WERI-Rb-1 (cell line): ENCODE results near the gene EID3.
A peak's percentile ranks its signal among the peaks of the same experiment; 100 is the strongest.

ENCODE experiments used
- DNase-seq: peaks from one replicate; pipeline ENCODE4 v3.0.0-alpha.2; 2020
- H3K27ac ChIP-seq: fragments of 250-450 bp; sonication (Bioruptor Pico); 2 replicates; pipeline ENCODE4 v1.5.1; 2020; ENCODE audit warnings: mild to moderate bottlenecking, moderate library complexity
- H3K27me3 ChIP-seq: fragments of 250-450 bp; sonication (Bioruptor Pico); 2 replicates; pipeline ENCODE4 v1.5.1; 2021; ENCODE audit warnings: mild to moderate bottlenecking, low read depth, moderate library complexity; ENCODE audit not compliant: insufficient read depth, severe bottlenecking
- H3K36me3 ChIP-seq: fragments of 250-450 bp; sonication (Bioruptor Pico); 2 replicates; pipeline ENCODE4 v1.5.1; 2020; ENCODE audit warnings: mild to moderate bottlenecking, moderate library complexity
- H3K4me3 ChIP-seq: 2 replicates; pipeline ENCODE4 v1.5.1; 2011; ENCODE audit warnings: low read depth, mild to moderate bottlenecking, control low read depth, low read length
- H3K9me3 ChIP-seq: fragments of 250-450 bp; sonication (Bioruptor Pico); 2 replicates; pipeline ENCODE4 v1.5.1; 2021; ENCODE audit warnings: mild to moderate bottlenecking, moderate library complexity; ENCODE audit not compliant: severe bottlenecking
- TF ChIP-seq, protein P1 (sequence below): IDR thresholded peaks from 2 replicates; pipeline ENCODE4 v1.5.1; 2011; ENCODE audit warnings: low read depth, mild to moderate bottlenecking, control low read depth, inconsistent platforms, low read length

EID3 gene

DNA sequence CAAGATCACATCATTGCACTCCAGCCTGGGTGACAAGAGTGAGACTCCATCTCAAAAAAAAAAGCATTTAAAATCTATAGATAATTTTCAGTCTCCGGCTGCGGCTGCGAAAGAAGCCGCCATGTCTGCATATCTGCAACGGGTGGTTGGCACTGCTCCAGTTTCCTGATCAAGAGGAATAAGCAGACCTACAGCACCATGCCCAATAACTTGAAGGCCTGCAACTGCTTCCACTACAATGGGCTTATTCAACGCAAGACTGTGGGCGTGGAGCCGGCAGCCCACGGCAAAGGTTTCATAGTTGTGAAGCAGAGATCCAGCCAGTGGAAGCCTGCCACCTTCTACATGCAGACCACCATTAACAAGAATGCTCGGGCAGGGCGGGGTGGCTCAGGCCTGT, 30.6 kb upstream of the EID3 start:
- no peaks in the 10 kb centered on the region for H3K9me3 ChIP-seq
- no peak for DNase-seq
- no peaks in the 10 kb centered on the region for H3K36me3 ChIP-seq
- no peaks in the 10 kb centered on the region for H3K27me3 ChIP-seq
- no peak overlapping the region for H3K4me3 ChIP-seq
- TF ChIP-seq, protein P1, sequence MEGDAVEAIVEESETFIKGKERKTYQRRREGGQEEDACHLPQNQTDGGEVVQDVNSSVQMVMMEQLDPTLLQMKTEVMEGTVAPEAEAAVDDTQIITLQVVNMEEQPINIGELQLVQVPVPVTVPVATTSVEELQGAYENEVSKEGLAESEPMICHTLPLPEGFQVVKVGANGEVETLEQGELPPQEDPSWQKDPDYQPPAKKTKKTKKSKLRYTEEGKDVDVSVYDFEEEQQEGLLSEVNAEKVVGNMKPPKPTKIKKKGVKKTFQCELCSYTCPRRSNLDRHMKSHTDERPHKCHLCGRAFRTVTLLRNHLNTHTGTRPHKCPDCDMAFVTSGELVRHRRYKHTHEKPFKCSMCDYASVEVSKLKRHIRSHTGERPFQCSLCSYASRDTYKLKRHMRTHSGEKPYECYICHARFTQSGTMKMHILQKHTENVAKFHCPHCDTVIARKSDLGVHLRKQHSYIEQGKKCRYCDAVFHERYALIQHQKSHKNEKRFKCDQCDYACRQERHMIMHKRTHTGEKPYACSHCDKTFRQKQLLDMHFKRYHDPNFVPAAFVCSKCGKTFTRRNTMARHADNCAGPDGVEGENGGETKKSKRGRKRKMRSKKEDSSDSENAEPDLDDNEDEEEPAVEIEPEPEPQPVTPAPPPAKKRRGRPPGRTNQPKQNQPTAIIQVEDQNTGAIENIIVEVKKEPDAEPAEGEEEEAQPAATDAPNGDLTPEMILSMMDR, result no peak
- H3K27ac ChIP-seq, result no peak overlapping the region

DNA sequence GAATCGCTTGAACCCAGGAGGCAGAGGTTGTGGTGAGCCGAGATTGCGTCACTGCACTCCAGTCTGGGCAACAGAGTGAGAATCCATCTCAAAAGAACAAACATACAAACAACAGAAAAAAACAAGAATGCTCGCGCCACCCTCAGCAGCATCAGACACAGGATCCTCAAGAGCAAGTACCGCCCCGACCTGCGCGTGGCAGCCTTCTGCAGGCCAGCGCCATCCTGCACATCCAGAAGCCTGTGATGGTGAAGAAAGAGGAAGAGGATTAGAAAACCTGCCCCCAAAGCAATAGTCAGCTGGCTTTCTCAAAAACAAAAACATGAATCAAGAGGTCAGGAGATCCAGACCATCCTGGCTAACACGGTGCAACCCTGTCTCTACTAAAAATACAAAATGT, 30.0 kb upstream of the EID3 start:
- Histone ChIP-seq H3K27ac (no peak overlapping the region), H3K36me3 (no peaks in the 10 kb centered on the region), H3K27me3 (no peaks in the 10 kb centered on the region), H3K4me3 (no peak overlapping the region), H3K9me3 (no peaks in the 10 kb centered on the region)
- DNase-seq, result no peak
- TF ChIP-seq, protein P1, result no peak

DNA sequence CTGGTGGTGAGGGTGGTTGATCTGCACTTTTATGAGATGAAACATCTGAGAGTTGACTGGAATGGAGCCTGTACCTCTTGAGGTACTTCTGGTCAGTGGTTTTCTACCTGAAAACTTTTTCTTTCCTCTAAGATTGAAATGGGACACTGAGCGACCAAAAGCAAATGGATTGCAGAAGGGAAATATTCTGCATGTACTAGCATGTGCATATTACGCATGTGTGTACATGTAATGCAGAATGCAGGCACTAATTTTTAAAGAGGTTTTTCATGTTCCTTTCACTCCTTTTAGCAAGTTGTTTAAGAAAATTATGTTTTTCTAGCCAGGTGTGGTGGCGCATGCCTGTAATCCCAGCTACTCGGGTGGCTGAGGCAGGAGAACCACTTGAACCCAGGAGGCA, 28.7 kb upstream of the EID3 start:
- H3K9me3 ChIP-seq, result no peaks in the 10 kb centered on the region
- TF ChIP-seq, protein P1, result no peak
- H3K27ac ChIP-seq, result no peak overlapping the region
- no peaks in the 10 kb centered on the region for H3K36me3 ChIP-seq
- no peak overlapping the region for H3K4me3 ChIP-seq
- no peak for DNase-seq
- no peaks in the 10 kb centered on the region for H3K27me3 ChIP-seq

DNA sequence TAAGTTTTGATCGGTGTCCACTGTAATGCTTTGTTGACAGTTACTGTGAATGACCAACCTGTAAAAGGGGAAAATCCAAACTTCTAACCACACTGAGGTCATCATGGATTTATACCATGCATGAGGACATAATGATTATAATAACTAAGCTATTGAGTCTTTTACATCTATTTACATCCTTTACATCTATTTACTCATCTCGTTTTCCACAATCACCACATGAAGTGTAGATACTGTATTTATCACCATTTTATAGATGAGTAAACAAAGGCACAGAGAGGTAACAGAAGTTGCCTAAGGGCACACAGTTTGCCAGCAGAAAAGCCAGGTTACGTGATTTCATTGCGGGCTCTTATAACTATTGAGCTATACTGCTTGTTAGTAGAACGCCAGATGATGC, 27.9 kb upstream of the EID3 start:
- TF ChIP-seq, protein P1, result no peak
- H3K27ac ChIP-seq, result no peak overlapping the region; the same call in 1 of the 2 replicates
- H3K9me3 ChIP-seq, result no peaks in the 10 kb centered on the region
- H3K4me3 ChIP-seq, result no peak overlapping the region; the same call in 1 of the 2 replicates
- DNase-seq, result no peak
- no peaks in the 10 kb centered on the region for H3K27me3 ChIP-seq
- no peaks in the 10 kb centered on the region for H3K36me3 ChIP-seq

DNA sequence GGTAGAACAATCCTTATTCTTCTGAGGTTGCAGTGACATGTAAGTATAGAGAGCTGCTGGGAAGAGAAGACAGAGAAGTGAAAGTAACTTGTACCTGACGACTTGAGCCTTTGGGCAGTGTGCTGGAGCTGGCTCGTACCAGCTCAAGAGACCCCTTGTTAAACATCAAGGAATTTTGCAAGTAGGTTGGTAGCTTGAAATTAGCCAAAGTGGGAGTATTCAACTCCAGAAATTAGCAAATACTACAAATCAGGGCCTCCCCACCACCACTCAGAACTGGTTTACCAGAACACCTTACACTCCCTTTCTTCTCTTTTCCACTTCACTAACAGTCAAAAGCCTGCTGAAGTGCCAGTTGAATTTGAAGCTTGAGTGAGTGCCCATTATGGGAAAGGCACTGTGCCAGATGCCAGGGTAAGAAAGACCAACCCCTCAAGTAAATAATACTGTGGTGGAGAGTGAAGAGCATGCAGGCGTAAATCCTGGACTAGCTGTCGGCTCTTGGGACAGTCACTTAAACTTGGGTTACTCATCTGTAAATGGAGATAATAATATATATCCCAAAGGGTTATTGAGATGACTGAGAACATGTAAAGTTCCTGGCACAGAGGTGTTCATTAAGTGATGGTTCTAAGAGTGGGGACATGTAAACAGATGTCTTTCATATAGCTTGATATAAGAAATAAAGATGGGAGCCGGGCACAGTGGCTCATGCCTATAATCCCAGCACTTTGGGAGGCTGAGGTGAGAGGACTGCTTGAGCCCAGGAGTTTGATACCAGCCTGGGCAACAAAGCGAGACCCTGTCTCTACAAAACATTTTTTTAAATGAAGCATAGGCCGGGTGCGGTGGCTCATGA, 27.0 kb upstream of the EID3 start:
- Histone ChIP-seq H3K4me3 (peak overlapping the region; percentile 13; the same call in 1 of the 2 replicates), H3K27ac (no peak overlapping the region; the same call in 1 of the 2 replicates), H3K36me3 (no peaks in the 10 kb centered on the region), H3K9me3 (no peaks in the 10 kb centered on the region), H3K27me3 (no peaks in the 10 kb centered on the region)
- DNase-seq, result no peak
- TF ChIP-seq, protein P1, result no peak
